GM19372 (cell line): ENCODE measurements around the gene ABCA1.
"Not testable (repeated sequence)": the region's sequence is repeated elsewhere in the genome, so short reads cannot be mapped to it uniquely, and the experiment has no call there.

Experiments used
- ATAC-seq: cut with Tn5 transposase; IDR thresholded peaks from one replicate; pipeline ENCODE4 v1.9.1; 2021; ENCODE audit warnings: mild to moderate bottlenecking, low read depth, moderate library complexity; ENCODE audit not compliant: unreplicated experiment

The ABCA1 gene

DNA sequence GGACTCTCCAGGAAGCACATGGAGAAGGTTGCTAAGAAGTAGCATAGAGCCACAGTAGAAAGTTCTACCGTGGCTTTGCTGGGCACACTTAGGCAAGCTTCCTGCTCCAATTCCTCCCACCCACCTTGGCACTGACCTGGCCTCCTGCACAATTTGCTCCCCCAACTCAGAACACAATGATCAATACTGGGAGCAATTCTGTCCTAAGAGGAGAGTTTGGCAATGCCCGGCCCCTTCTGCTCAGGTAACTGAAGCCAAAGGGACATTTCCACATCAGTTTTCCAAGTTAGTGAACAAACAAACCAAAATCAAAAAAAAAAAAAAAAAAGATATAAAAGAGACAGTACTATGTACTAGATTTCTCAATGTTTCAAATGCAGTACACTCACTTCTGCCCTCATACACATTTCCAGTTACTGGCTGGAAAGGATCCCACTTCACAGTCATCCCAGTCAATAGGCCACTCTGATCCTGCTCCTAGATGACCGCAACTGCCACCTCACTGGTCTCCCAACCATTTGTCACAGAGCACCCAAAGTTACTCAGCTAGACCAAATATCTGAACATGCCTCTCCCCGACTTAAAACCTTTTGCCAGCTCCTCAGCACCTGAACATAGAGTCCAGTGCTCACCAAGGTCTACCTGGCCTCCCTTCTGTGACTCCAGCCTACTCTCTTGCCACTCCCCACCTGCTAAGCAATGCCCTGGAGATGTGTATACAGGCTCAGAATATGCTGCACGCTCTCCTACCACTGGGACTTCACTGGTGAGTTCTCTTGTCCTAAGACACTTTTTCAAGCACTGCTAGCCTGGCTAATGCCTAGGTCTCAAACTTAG, 21.3 kb downstream of the ABCA1 start:
- no peak for ATAC-seq

DNA sequence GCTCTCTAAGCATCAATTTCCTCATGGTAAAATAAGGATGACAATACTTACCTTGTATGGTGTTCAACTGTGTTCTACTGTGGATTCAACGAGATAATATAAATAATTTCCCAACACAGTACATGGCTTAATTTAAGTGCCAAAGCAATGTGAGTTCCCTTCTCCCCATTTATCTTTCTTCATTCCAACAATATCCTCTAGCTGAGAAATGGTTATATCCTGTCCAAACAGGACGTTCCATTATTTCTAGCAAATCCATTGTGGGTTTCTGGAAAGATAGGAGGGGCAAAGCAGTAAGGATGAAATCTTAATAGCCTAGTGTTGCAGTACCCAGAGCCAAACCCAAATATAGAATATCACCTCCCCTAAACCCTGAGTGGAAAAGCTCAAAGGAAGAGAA, 22.0 kb downstream of the ABCA1 start:
- ATAC-seq, result no peak

DNA sequence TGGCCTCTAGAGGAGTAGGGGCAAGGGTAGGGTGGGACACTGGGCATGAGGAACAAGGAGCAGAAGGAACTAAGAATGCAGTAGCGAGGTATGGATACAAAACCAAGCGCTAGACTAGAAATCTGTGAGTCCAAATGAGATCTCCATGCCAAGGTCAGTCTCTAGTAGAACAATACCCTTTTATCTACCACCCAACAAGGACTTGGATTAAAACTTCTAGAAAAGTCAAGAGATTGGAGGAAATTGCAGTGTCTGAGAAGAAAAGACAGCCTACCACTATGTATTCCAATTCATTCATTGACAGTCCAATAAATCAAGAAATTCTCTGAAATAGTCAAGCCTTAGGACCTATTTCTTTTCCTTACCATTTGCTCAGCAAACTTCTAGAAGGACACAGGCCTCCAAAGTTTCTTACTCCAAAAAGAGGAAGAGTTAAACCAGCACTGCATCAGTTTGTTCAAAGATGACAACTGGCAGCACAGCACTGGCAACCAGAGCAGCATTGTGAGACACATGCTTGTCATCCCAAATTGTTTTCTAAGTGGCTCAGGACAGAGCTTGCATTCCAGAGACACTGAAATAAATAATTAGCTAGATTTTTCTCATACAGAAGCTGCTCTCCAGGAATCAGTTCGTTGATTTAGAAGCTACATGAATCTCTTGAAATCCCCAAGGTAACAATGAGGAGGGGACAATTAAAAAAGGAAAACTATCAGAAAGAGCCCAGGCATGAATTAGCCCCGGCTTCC, 22.6 kb downstream of the ABCA1 start:
- ATAC-seq, result no peak

DNA sequence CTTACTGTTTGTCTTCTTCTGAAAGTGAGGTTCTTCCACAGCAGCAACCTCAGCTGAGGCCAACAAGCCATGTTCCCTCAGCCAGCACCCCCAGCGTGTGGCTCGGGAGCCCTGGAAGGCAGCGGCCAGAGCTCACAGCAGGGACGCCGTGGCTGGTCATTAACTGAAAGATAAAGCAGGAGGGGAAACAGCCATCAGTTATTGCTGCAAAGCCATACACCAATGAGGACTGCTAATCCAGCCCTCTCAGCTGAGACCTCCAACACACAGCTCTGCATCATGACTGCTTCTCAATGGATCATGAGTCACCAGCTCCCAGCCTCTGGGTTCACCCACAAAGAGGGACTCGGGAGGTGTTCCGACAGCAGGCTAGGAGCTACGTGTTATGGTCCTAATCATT, 24.3 kb downstream of the ABCA1 start:
- ATAC-seq, result no peak

DNA sequence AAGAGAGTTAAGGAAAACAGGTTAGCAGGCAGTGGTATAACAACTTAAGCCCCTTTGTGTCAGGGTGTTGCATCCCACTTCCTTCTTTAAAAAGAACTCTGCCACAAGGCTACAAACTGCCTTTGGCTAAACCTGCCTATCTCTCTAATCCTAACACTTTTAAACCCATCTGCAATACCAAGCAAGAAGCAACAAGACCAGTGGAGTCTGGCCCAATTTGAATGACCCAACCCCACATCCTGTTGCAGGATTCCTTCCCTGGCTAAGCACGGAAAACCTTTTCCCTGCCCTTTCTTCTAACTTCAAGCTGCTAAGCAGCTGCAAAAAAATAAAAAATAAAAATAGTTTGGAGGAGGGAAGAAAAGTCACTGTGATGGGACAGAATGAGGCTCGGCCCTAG, 27.1 kb downstream of the ABCA1 start:
- ATAC-seq, result no peak

DNA sequence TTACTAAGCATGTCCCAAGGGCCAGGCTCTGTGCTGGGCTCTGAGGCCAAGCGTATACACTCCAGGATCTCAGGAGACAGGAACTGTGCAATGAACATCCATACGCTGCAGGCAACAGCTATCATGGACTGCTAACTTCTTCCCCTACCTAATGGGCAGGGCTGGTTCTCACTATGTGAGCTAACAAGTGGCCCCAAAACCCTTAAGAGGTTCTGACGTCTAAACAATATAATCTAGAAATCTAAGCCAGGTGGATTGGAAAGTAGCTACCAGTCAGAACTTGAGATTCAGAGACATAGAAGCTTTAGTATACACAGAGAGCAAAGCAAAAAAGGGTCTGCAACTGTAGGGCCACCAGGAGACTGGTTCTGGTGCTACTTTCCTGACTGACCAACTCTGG, 27.6 kb downstream of the ABCA1 start:
- no peak for ATAC-seq

DNA sequence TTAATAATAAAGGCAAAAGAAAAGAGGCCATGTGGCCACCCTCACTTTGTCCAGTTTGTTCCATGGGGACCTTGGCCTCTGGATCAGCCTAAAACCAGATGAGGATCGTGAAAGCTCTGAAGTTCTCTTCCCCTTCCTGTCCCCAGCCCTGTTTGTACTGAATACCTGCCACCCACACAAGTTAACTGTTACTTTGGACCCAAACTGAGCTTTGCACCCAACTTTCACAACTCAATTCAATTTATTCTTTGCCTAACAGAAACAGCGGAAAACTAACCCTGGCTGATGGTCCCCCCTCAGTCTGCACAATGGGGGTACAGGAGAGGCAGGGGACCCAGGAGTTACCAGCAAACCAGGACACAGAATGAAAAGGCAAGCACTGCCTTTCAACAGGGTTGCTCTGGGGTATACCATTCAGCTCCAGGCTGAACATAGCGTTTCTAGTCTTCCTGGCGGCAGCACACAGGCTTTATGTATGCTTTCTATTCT, 28.2 kb downstream of the ABCA1 start:
- ATAC-seq, result no peak

DNA sequence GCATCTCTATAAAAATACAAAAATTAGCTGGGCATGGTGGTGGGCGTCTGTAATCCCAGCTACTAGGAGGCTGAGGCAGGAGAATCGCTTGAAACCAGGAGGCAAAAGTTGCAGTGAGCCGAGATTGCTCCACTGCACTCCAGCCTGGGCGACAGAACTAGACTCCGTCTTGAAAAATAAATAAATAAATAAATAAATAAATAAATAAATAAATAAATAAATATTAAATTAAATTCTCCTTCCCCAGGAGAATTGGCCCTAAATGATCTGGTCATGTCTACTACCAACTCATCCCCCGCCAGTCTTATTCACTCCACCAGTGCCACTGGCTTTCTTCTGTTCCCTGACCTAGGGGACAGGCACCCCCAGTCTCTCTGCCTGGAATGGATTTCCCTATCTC, 29.6 kb downstream of the ABCA1 start:
- not testable (repeated sequence) for ATAC-seq

DNA sequence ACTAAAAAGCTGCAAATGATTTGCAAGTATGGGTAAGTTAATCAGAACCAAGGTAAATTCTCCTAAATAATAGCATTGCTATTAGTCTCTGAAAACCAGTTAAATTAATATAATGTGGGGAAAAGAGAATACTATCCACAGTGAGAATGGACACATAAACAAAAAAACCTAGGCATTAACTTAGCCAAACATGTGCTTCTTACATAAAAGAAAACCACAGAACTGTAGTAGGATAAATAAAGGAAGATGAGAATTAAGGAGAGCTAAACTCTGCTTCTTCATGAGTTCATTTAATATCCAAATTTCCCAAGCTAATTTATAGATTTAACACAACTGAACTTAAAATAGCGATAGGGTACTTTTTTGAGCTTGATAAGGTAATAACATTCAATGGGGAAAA, 31.8 kb downstream of the ABCA1 start:
- no peak for ATAC-seq

DNA sequence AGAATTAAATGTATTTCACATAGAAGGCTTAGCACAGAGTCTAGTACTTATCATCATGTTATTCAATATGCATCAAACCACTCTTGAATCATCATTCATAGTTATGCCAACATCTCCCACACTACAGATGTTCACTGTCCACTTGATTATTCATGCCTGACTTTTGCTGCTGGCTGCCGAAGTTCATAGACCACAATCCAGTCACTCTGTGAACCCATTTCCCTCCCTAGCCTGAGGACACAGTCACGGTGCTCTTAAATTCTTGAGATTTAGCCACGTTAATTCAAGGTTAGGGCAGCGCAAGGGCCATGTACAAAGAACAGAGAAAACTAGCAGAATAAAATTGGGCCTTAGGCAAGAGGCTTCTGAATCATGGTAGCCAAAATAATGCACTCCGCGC, 32.4 kb downstream of the ABCA1 start:
- no peak for ATAC-seq

DNA sequence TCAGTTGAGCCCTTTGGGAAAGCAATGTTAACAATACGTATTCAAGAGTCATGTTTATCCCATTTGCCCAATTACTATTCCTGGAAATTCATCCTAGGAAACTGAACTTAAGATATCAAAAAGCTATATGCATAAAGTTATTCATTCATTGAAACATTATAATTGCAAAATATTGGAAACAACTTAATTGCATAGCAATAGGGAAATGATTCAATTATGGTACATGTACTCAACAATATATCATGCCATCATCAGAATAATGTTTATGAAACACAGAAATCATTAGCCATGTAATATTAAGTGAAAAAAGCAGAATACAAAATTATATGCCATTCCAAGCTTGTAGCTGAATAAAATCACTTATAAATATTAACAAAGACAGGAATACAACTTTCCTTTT, 35.3 kb downstream of the ABCA1 start:
- ATAC-seq, result no peak

DNA sequence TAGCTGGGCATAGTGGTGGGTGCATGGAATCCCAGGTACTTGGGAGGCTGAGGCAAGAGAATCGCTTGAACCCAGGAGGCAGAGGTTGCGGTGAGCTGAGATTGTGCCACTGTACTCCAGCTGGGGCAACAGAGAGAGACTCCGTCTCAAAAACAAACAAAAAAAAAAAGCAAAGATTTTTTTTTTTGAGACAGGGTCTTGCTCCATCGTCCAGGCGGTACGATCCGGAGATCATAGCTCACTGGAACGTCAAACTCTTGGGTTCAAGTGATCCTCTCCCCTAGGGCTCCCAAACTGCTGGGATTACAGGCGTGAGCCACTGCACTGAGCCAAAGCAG, 37.6 kb downstream of the ABCA1 start:
- no peak for ATAC-seq

DNA sequence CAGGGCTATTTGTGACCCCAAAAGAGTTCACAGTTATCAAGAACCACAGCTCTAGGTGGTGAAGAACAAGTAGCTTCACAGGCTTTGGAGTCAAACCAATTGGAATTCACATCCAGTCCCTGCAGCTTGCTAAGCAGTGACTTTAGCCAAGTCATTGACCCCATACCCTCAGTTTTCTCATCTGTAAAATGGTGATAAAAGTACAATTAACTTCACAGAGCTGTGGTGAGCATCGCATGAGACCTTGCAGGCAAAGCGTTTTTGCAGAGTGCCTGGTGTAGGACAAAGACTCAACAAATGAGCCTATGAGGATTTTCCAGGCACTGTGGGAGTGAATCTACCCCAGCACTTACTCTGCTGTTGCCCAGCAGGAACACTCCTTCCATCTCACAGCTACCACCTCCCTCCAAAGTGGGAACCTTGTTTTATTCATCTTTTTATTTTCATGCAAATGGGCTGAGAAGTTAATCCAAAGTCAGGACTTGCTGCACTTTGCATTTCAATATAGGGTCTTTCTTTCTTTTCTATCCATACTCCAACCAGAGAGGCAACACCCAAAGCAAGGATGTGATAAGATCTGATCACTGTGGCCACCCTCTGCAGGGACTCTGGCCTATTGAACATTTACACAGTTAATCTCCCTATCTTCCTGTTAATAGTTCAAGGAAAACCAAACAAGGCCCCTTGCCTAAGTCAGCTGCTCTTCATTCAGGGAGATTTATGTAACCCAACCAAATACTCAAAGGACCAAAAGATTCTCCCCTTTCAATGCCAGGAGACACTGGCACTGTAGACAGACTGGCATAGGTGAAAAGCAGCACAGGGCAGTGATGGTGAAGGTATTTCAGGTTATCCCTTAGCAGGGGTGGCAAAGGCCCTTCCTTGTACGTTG, 41.9 kb downstream of the ABCA1 start:
- no peak for ATAC-seq

DNA sequence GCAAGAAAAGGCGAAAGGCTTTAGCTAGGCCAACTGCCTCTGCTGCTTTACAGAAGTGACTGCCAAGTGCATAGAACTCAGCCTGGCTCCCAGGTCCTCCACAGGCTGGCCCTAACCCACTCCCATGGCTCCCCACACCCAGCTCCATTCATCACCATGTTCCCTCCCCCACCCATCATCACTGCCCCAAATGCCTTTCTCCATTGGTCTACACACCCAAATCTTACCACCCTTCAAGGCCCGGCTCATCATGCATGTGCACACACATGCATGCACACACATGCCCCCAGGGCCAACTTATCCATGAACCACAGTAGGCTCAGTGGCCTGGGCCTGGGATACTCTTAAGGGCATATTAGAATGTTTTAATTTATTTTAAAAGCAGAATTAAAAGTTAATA, 44.8 kb downstream of the ABCA1 start:
- ATAC-seq, result no peak

DNA sequence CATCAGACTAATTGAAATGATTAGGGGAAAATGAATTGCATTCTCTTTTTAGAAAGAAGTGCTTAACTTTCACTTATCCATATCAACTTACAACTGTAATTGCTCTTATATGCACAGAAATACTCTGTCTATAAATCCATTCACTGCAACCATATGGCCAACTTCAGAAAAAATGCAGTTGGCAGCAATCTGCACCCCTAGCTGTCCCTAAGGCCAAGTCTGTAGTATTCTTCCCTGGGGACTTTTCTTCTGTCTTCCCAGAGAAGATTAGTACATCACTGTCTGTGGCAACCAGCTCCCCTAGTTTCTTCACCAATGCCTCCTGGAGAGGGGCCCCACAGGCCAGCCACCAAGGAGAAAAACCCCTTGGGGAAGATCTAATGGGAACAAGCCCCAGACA, 45.4 kb downstream of the ABCA1 start:
- no peak for ATAC-seq

DNA sequence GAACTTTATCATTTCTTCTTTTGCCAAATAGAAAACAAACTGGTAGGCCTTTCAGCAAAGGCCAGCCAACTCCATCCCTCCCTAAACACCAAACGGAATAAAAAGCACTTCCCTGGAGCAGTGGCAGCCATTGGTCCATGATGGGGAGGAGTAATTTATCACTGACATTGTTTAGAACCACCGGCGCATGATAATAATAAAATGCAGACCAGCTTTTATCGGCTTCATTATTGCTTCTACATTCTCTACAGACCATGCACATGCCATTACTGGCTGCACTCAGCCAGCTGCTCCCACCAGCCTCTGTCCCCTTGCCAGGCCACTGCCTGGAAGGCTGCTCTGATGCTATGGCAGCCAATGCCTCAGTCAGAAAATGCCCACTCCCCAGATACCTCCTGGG, 45.9 kb downstream of the ABCA1 start:
- ATAC-seq, result no peak

DNA sequence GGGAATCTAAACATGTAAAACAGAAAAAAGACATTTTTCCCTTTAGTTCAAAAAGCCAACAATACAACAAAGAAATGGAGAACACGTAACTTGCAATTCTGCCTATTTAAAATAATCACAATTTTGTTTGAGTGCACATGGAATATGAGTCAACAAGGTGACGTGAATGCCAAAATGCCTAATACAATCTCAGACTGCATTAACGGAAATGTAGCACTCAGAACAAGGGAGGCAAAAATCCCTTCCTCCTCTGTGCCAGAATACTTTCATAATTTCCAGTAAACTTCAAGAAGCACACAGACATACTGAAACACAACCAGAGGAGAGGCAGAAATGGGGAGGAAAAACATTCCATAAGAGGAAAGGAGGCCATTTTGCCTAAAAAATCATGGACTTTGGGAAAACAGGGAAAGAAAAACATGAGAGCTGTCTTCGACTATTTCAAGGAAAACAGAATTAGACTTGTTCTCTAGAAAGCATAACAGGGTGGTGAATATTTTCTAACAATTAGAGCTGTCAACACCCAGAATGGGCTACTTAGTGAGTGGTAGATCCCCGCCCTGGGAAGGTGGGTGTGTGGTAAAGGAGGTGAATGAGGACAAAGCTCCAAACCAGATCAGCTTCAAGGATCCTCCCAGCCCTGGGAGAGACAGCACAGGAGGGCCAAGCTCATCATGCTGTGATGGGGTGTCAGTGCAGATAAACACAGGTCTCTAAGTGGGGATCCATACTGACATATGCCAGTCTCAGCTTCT, 48.2 kb downstream of the ABCA1 start:
- ATAC-seq, result no peak

DNA sequence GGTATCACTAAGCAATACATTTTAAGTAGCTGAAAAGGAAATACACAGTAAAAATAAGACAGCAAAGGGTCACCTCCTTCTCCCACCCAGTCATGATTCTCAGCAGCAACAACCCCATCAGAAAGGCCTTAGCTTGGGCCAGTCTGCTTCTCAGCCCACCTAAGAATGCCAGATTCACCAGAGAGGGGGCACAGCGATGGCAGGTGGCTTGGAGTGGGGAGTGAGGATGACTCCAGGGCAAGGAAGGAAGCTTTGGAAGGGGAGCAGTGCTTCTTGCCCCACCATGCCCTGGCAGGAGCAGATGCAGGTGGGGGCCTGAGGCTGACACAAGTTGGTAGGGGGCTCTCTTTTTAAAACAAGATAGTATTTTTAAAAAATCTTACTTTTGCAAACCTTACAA, 51.4 kb downstream of the ABCA1 start:
- ATAC-seq, result no peak

DNA sequence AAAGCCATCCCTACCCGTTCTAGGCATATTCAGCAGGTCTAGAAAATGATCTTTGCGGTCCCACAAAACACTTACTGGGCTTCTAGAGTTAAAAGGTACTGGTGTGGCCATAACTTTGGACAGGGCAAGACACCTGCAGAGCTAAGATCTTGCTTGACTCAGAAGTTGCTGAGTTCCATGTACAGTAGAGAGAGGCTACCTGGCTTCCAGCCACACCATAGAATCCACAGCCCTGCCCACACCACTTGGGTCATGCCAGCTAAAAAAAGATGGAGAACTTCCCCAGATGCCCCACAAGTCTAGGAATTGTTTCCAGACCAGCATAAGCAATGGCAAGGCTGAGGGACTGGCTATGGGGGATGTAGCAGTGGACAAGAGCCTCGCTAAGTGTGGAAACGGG, 52.1 kb downstream of the ABCA1 start:
- no peak for ATAC-seq

DNA sequence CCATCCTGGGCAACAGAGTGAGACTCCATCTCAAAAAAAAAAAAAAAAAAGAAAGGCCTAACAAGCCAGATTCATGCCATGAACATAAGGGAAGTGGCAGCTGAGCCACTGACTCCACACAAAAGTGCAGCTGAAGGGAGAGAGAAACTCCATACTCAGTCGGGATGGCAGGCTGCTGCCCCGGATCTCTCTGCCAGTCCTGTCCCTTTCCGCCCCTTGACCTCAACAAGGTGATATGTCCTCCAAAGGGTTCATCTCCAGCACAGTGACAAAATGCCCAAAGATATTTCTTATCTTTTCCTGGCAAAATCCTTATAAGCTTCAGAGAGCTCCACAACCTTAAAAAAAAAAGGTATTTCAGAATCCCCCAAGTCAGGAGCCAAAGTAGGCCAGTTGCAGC, 52.6 kb downstream of the ABCA1 start:
- ATAC-seq, result no peak
